ENCODE data around the gene WDR62. TPM values are rescaled to one million over a fixed set of nuclear protein-coding genes. Genes with fewer than 3 reads are reported as not detected.

WDR62 gene
- total and polyA plus RNA-seq, 2 donors (not counting 3 experiments of a cell fraction or from before 2014, with no cell fraction given): 8.0 to 13.4 TPM

DNA sequence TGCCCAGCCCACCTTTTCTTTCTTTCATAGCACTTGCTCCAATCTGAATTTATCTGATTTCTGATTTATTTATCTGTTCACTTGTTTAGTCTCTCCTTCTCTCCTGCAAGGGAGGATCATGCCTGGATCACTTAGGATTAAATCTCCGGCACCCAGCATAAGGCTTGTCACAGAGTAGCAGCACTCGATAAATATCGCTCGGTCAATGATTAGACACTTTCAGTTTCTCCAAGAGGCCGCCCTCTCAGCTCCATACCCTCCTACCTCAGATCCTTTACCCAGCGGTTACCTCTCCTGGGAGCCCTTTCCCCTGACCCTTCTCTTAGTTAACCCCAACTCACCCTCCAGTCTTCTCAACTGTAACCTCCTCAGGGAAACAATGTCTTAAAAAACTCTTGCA is 23.4 kb upstream of the WDR62 start:
- Histone ChIP-seq H3K9me3 (replicated peaks; ENCODE audit: control insufficient read depth, insufficient read depth, low read length) (no peaks in the 10 kb centered on the region), H3K9me1 (replicated peaks; ENCODE audit: control insufficient read depth, extremely low read depth, insufficient read depth, low read length) (no peaks in the 10 kb centered on the region), H3K4me1 (ENCODE audit: control insufficient read depth, extremely low read depth, insufficient read depth, low read length) (peaks cover 6% of the 10 kb centered on the region), H3K4me2 (ENCODE audit: insufficient read depth, low read length) (no peak overlapping the region), H3K4me3 (replicated peaks in 1 of 3; ENCODE audit: insufficient read depth in 1 of 3, low read depth in 1 of 3, low read length in 3 of 3) (no peak overlapping the region), H3K27me3 (ENCODE audit: control insufficient read depth in 2 of 2, insufficient read depth in 2 of 2, low read length in 2 of 2) (no peaks in the 10 kb centered on the region), H2AFZ (ENCODE audit: low read depth, low read length) (no peak overlapping the region), H3K27ac (ENCODE audit: insufficient read depth, low read depth, low read length) (no peak overlapping the region), H3K79me2 (ENCODE audit: control insufficient read depth, insufficient read depth, low read length) (no peaks in the 10 kb centered on the region), H3K36me3 (ENCODE audit: control insufficient read depth in 2 of 2, extremely low read depth in 1 of 2, insufficient read depth in 2 of 2, low read length in 2 of 2) (peaks cover 0 to 2% of the 10 kb centered on the region in 2 experiments), H4K20me1 (replicated peaks; ENCODE audit: control insufficient read depth, extremely low read depth, insufficient read depth, low read length) (no peaks in the 10 kb centered on the region), H3K9ac (replicated peaks; ENCODE audit: extremely low read depth, insufficient read depth, low read length) (no peak overlapping the region)
- intact Hi-C loops (cut with micrococcal nuclease): no loop called here
- no peak for DNase-seq (ENCODE audit: low read depth, low spot score)
- no peak for FAIRE-seq
- BruUV-seq (replicated peaks): no TSS peak
- CTCF ChIA-PET: interaction anchor here (1.1 to 1.3 kb wide), 2 partner anchors 17 kb away, joined by 3 to 5 read pairs; partner anchors contain the start of gene ALKBH6
- POLR2A ChIA-PET: no interaction called here
- TF ChIP-seq POLR2AphosphoS5 (IDR thresholded peaks at IDR 0.05; ENCODE audit: insufficient read depth, low read depth, low read length) (no peak), JUN (IDR thresholded peaks at IDR 0.05; ENCODE audit: borderline replicate concordance, insufficient read depth, insufficient read length, low read depth) (no peak), GATA2 (IDR thresholded peaks at IDR 0.05; ENCODE audit: insufficient read depth, insufficient read length, low read depth, low read length) (no peak), POLR2A (IDR thresholded peaks at IDR 0.05; ENCODE audit: low read depth, low read length) (no peak), EZH2 (IDR thresholded peaks at IDR 0.05; ENCODE audit: borderline replicate concordance, low read depth, low read length, severe bottlenecking) (no peak), MYC (IDR thresholded peaks at IDR 0.05; ENCODE audit: low read depth, low read length) (no peak), FOS (IDR thresholded peaks at IDR 0.05; ENCODE audit: borderline replicate concordance, insufficient read depth, low read length) (no peak)
- TF ChIP-seq, protein P1, sequence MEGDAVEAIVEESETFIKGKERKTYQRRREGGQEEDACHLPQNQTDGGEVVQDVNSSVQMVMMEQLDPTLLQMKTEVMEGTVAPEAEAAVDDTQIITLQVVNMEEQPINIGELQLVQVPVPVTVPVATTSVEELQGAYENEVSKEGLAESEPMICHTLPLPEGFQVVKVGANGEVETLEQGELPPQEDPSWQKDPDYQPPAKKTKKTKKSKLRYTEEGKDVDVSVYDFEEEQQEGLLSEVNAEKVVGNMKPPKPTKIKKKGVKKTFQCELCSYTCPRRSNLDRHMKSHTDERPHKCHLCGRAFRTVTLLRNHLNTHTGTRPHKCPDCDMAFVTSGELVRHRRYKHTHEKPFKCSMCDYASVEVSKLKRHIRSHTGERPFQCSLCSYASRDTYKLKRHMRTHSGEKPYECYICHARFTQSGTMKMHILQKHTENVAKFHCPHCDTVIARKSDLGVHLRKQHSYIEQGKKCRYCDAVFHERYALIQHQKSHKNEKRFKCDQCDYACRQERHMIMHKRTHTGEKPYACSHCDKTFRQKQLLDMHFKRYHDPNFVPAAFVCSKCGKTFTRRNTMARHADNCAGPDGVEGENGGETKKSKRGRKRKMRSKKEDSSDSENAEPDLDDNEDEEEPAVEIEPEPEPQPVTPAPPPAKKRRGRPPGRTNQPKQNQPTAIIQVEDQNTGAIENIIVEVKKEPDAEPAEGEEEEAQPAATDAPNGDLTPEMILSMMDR (IDR thresholded peaks at IDR 0.05; ENCODE audit: extremely low read depth in 1 of 2, insufficient read depth in 1 of 2, low read depth in 1 of 2, low read length in 2 of 2): no peak
- TF ChIP-seq, protein P2, sequence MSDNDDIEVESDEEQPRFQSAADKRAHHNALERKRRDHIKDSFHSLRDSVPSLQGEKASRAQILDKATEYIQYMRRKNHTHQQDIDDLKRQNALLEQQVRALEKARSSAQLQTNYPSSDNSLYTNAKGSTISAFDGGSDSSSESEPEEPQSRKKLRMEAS (IDR thresholded peaks at IDR 0.05; ENCODE audit: insufficient read depth, insufficient read length): no peak
- dilution Hi-C loops (cut with MboI; ENCODE audit: extremely low pct_ligation_motif_present, low sequenced_read_pairs): no loop called here

All from endothelial cell of umbilical vein (primary cell).